Lung microvascular endothelial cell (primary cell): ENCODE results near the gene FMR1. TPM values are rescaled to one million over a fixed set of nuclear protein-coding genes. Genes with fewer than 3 reads are reported as not detected.

Experiments used
- total RNA-seq: library from RNA; depleted of rRNA; stranded (reverse); fragments of >200 nt; gene quantifications from 2 replicates; pipeline ENCODE4 v1.2.1, GENCODE V29; 2014

Gene FMR1
- total RNA-seq, 1 donor from 2014 or later, result 25.2 TPM

Other genes starting within 250 kb of the FMR1 start
- gene FMR1NB, start 69.4 kb downstream of the FMR1 start, total RNA-seq, result not detected in 2 replicates